ENCODE data around the gene TTLL13. TPM values are rescaled to one million over a fixed set of nuclear protein-coding genes. Genes with fewer than 3 reads are reported as not detected.
A peak's percentile ranks its signal among the peaks of the same experiment; 100 is the strongest.

TTLL13 gene
- total and polyA plus RNA-seq, 2 experiments from 2014 or later = 0.21 to 0.39 TPM

- TF ChIP-seq, protein P1, sequence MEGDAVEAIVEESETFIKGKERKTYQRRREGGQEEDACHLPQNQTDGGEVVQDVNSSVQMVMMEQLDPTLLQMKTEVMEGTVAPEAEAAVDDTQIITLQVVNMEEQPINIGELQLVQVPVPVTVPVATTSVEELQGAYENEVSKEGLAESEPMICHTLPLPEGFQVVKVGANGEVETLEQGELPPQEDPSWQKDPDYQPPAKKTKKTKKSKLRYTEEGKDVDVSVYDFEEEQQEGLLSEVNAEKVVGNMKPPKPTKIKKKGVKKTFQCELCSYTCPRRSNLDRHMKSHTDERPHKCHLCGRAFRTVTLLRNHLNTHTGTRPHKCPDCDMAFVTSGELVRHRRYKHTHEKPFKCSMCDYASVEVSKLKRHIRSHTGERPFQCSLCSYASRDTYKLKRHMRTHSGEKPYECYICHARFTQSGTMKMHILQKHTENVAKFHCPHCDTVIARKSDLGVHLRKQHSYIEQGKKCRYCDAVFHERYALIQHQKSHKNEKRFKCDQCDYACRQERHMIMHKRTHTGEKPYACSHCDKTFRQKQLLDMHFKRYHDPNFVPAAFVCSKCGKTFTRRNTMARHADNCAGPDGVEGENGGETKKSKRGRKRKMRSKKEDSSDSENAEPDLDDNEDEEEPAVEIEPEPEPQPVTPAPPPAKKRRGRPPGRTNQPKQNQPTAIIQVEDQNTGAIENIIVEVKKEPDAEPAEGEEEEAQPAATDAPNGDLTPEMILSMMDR (IDR thresholded peaks at IDR 0.05; ENCODE audit: low read depth, low read length) = no peak
- DNase-seq (ENCODE audit: low read depth in 1 of 2, low spot score in 1 of 2) = no peak
- Histone ChIP-seq H3K27ac (no peak overlapping the region), H3K27me3 (no peaks in the 10 kb centered on the region), H3K36me3 (no peaks in the 10 kb centered on the region), H3K4me1 (ENCODE audit: low read depth) (peaks cover 17% of the 10 kb centered on the region), H3K4me3 (no peak overlapping the region), H3K9me3 (ENCODE audit: low read depth) (no peaks in the 10 kb centered on the region)
These were observed 42.1 kb upstream of the TTLL13 start for GRCh38 chr15:90207252-90207651.

DNA sequence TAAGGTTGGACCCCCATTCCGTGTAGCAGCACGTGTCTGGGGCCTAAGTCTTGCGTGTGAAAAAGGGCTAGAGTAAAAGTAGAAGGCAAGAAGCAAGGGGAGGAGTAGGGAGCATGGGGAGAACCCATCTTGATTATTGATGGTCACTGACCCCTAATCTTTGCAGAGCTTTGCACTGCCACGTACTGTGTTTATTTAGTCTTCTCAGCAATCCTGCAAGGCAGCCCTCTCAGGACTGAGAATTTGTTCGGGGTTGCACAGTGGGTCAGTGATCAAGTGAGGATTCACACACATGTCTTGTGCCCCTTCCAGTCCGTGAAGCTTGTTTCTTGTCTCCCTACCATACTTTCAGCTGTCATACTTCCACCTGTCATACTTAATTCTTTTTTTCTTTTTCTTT lies 41.0 kb upstream of the TTLL13 start:
- Histone ChIP-seq H3K36me3 (no peaks in the 10 kb centered on the region), H3K27me3 (no peaks in the 10 kb centered on the region), H3K9me3 (ENCODE audit: low read depth) (no peaks in the 10 kb centered on the region), H3K4me3 (no peak overlapping the region), H3K27ac (no peak overlapping the region), H3K4me1 (ENCODE audit: low read depth) (peaks cover 21% of the 10 kb centered on the region)
- TF ChIP-seq, protein P1 (IDR thresholded peaks at IDR 0.05; ENCODE audit: low read depth, low read length) = no peak
- DNase-seq (ENCODE audit: low read depth in 1 of 2, low spot score in 1 of 2) = no peak

GRCh38 chr15:90209591-90209990 lies 39.8 kb upstream of the TTLL13 start:
- no peaks in the 10 kb centered on the region for H3K9me3 ChIP-seq (ENCODE audit: low read depth)
- no peak overlapping the region for H3K27ac ChIP-seq
- H3K27me3 ChIP-seq = no peaks in the 10 kb centered on the region
- H3K4me3 ChIP-seq = no peak overlapping the region
- TF ChIP-seq, protein P1 (IDR thresholded peaks at IDR 0.05; ENCODE audit: low read depth, low read length) = no peak
- peaks cover 29% of the 10 kb centered on the region for H3K4me1 ChIP-seq (ENCODE audit: low read depth)
- DNase-seq (ENCODE audit: low read depth in 1 of 2, low spot score in 1 of 2) = no peak
- no peaks in the 10 kb centered on the region for H3K36me3 ChIP-seq

- TF ChIP-seq, protein P1 (IDR thresholded peaks at IDR 0.05; ENCODE audit: low read depth, low read length) = no peak
- H3K27me3 ChIP-seq = no peaks in the 10 kb centered on the region
- no peak overlapping the region for H3K4me3 ChIP-seq
- no peaks in the 10 kb centered on the region for H3K36me3 ChIP-seq
- no peak overlapping the region for H3K27ac ChIP-seq
- H3K4me1 ChIP-seq (ENCODE audit: low read depth) = peaks cover 27% of the 10 kb centered on the region
- no peaks in the 10 kb centered on the region for H3K9me3 ChIP-seq (ENCODE audit: low read depth)
- DNase-seq (ENCODE audit: low read depth in 1 of 2, low spot score in 1 of 2) = no peak
These were observed 38.8 kb upstream of the TTLL13 start for GRCh38 chr15:90210593-90210992.

DNA sequence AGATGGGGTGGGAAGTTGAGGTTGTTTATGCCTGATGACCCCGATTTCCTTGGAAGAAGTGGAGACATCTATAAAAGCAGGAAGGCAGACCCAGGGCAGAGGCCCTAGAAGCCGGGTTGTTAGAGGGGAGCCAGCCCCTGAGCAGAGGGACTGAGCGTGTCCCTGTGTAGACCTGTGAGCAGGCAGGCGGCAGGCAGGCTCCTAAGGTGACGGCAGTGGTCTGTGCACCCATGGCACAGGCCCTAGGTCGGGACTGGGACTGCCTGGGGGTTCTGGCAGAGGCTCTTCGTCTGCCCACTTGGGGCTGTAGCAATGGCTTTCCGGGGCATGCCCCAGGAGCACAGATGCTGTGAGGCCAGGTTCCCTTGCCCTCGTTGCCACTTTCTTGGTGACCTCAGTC lies 38.3 kb upstream of the TTLL13 start:
- Histone ChIP-seq H3K4me3 (no peak overlapping the region), H3K9me3 (ENCODE audit: low read depth) (no peaks in the 10 kb centered on the region), H3K27me3 (no peaks in the 10 kb centered on the region), H3K36me3 (no peaks in the 10 kb centered on the region), H3K4me1 (ENCODE audit: low read depth) (peaks cover 23% of the 10 kb centered on the region), H3K27ac (peak overlapping the region; percentile 85)
- TF ChIP-seq, protein P1 (IDR thresholded peaks at IDR 0.05; ENCODE audit: low read depth, low read length) = no peak
- no peak for DNase-seq (ENCODE audit: low read depth in 1 of 2, low spot score in 1 of 2)

Data from cardiac muscle cell (in vitro differentiated cells and primary cell).